H4 (cell line): ENCODE data around the gene TBCC. TPM values are rescaled to one million over a fixed set of nuclear protein-coding genes. Genes with fewer than 3 reads are reported as not detected.
A peak's percentile ranks its signal among the peaks of the same experiment; 100 is the strongest.

ENCODE experiments used
- DNase-seq: peaks from one replicate; pipeline ENCODE4 v3.0.0-alpha.2; 2015; ENCODE audit warnings: low spot score
- total RNA-seq: library from RNA; depleted of rRNA; stranded (reverse); fragments of >200 nt; shearing (Covaris generic); gene quantifications from 2 replicates; pipeline ENCODE4 v1.2.3, GENCODE V29; 2014

The TBCC gene
- total RNA-seq, 1 experiment from 2014 or later = 49.7 TPM

DNA sequence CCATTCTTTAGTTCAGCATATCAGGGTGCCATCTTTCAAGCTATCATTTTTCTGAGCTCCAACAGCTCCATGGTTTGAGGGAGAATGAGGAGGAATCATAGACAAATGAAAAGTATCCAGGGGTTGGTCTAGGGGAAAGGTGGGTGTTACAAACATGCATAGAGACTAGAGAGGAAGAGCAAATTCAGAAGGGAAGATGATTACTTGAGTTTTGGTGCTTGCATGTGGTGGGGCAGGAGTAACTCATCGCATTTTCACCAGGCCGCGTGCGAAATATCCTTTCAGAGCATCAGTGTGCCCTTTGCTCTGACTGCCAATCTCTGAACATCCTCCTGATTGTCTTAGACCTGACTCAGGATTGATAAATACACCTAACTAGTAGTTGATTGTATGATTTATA lies 28.3 kb upstream of the TBCC start:
- no peak for DNase-seq

DNA sequence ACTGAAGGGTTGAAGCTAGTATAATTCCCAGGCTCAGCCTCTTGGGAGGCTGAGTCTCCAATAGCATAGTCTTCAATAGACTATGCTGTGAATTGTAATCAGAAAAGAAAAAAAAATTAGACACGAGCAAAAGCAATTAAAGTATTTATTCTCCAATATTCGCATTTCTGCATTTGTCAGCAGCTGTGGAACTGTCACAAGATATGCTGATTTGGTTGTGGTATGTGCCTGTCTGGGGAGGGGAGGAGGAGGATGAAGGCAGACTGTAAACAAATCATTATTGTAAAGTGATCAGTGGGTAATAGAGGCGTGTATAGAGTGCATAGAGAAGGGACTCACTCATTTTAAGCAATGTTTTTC lies 25.8 kb upstream of the TBCC start:
- DNase-seq = no peak

DNA sequence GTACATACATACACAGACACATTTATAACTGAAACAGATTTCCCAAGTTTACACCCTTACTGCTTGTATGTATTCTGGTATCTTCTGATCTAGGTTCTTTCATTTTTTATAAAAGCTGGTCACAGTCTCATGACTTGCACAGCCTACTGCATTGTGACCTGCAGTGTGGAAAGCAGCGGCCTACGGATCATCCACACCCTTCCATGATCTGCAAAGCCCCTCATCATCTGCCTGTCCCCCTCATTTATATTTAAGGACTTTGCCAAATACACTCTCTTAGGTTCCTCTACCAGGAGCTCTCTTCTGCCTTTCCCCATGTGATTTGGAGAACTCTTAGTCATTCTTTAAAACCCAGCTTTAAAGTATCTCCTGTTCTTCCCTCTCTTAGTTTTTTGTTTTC lies 23.9 kb upstream of the TBCC start:
- DNase-seq = no peak

DNA sequence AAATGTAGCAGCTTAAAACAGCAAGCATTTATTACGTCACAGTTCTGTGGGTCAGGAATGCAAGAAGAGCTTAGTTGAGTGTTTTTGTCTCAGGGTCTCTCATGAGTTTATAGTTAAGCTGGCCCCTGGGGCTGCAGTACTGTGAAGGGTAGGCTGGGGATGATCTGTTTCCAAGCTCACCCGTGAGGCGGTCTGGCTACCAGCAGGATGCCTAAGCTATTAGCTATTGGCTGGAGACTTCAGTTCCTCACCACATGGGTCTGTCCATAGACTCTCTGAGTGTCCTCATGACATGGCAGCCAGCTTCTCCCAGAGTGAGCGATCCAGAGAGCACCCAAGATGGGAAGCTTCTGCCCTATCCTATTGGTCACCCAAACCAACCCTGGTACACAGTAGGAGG lies 23.1 kb upstream of the TBCC start:
- no peak for DNase-seq

DNA sequence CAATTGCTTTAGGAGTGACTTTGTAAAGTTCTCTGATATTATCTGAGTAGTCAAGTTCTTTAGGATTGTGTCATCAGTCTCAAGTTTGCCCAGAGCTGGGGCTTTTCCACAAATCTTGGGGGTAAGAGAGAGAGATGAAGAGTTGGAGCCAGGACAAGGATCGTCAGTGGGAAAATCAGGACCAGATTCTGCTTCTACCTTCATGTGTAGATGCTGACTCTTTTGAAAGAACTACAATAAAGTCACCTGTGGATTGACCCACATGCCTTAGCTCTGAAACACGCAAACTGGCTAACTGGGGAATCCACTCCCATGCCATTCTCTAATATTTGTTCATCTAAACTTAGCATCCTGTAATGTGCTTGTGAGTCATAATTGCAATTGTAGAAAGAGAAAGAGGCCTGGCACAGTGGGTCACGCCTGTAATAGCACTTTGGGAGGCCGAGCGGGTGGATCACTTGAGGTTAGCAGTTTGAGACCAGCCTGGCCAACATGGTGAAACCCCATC lies 20.3 kb upstream of the TBCC start:
- peak; percentile 58 for DNase-seq

DNA sequence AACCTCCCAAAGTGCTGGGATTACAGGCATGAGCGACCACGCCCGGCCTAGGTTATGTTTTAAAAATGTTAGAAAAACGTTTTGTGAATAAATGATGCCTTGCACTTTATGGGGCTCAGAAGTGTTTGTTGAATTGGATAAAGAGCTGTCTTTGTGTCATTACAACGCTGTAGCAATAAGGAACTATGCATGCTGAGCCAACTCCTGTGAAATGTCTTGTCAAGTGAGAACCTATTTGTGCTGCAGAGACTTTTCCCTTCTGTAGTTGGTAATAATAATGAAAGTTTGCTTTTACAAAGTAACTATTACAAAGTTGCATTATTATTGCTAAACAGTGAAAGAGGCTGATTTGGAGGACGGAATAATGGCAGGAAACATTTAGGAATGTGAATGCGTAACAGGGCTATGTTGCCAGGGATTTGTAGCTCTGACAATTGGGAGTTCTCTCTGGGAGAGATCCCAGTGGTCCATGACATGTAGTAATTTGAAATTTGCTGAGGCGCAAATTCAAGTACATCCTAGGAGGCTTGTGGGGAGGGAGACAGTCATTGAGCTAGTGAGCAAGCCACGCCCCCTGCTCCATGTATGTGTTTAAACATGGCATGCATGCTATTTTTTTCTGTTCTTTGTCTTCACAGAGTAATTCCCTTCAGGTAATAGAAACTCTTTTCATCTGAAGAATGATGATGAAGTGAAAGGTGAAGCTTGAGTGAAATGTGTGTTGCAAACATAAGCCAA lies 19.2 kb upstream of the TBCC start:
- no peak for DNase-seq

DNA sequence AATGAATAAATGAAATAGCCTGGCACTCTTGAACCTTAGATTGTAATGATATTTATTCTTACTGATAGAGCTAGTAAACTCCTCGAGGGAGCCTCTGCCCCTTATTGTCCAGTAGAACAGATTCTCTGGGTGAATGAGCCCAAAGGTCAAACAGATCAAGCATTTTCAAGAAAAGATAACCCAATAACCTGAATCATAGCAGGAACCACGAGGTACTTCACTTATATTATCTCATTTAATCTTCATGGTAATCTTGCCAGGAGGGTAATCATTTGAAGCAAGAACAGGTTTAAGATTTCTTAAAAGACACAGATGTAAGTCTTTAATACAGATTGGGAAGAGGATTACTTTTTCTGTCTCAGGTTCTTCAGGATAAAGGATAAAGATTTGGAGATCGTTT lies 17.0 kb upstream of the TBCC start:
- no peak for DNase-seq

DNA sequence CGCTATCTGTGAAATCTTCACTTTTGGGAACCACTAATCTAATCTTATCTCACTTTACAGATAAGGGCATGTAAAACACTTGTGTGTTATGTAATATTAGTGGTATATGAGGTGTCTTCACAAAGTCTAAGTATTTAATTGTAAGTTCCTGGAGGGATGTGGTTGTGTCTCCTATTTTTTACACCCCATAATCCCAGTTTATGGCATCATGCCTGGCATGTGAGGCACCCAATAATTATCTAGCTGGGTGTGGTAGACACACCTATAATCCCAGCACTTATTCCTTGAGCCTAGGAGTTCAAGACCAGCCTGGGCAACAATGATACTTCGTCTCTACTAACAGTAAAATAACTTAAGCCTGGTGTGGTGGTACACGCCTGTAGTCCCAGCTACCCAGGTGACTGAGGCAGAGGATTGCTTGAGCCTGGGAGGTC lies 16.5 kb upstream of the TBCC start:
- no peak for DNase-seq

DNA sequence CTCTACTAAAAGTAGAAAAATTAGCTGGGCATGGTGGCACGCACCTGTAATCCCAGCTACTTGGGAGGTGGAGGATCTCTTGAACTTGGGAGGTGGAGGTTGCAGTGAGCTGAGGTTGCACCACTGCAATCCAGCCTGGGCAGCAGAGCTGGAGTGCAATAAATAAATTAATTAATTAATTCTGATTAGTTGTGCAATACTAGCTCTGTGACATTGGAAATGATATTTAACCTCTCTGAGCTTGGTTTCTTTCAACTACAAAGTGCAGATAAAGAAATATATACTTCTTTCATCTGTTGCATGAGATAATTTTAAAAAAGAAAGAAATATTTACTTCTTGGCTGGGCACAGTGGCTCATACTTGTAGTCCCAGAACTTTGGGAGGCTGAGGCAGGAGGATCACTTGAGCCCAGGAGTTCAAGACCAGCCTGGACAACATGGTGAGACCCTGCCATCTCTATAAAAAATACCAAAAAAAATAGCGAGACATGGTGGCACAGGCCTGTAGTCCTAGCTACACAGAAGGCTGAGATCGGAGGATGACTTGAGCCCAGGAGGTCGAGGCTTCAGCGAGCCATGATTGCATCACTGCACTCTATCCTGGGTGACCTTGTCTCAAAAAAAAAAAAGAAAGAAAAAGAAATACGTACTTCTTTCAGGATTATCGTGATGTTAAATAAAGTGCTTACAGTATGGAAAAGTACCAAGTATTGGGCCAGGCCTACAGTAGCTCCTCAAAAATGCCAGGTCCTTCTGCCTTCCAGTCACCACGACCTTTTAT lies 15.6 kb upstream of the TBCC start:
- no peak for DNase-seq

DNA sequence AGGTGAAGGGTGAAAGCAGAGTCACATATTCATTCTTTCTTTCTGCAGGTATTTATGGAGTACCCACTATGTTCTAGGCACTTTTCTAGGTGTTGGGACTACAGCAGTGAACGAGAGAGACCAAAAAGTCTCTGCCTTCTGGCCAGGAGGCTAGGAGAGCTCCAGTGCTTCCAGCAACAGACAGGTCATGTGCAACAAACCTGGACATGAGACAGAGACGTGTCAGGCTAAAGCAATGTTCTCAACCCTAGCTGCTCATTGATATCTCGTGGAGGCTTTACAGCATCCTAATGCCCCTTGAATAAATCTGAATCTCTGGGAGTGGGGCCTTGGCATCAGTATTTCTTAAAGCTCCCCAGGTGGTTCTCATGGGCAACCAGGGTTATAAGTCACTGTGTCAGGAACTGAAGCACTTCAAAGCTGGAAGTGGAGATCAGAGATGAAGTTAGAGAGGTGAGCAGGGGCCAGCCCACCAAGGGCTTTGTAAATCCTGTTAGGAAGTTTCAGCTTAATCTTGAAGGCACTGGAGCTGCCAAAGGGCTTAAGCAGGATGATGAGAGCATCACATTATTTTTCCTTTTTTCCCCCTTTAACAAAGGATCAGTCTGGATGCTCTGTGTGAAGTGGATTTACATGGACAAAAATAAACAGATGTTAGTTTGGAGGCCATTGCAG lies 13.0 kb upstream of the TBCC start:
- no peak for DNase-seq

DNA sequence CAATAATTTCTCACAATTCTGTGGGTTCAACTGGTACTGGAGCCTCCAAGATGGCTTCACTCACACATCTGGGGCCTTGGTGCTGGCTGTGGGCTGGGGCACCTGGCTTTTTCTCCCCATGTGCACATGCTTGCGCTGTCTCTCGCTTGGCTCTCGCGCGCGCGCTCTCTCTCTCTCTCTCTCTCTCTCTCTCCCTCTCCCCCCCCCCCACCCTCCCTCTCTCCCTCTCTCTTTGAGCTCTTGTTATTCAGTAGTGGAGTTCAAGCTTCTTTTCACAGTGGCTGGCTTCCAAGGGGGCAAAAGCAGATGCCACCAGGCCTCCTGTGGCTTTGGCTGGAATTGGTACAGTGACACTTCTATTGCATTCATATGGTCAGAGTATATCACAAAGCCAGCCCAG lies 10.8 kb upstream of the TBCC start:
- no peak for DNase-seq

DNA sequence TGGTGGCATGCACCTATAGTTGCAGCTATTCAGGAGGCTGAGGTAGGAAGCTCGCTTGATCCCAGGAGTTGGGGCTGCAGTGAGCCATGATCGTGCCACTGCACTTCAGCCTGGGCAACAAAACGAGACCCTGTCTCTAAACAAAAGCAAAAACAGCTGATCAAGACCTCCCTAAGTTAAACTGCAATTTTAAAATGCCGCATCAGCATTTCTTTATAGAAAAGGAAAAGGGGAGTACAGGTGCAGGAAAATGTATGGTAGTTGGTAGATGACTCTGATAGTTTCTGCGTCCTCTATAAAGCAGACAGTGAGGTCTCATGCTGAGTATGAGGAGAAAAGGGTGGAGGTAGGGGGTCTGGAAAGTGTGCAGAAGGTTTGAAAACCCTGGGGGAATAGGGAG lies 8.9 kb upstream of the TBCC start:
- DNase-seq = no peak

DNA sequence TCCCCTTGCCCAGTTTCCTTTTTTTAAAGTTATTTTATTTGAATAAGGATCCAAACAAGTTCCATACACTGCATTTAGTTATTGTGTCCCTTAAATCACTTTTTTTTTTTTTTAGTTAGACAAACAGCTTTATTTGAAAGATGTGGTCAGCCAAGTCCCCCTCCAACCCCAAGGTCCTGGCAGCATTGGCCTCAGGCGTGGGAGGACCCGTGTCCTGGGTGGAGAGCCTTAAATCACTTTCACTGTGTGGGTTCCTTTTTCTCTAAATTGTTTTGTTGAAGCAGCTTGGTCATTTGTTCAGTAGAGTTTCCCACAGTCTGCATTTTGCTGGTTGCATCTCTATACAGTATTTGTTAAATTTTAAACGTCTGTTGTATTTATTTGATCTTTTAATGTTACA lies 5.2 kb upstream of the TBCC start:
- no peak for DNase-seq

DNA sequence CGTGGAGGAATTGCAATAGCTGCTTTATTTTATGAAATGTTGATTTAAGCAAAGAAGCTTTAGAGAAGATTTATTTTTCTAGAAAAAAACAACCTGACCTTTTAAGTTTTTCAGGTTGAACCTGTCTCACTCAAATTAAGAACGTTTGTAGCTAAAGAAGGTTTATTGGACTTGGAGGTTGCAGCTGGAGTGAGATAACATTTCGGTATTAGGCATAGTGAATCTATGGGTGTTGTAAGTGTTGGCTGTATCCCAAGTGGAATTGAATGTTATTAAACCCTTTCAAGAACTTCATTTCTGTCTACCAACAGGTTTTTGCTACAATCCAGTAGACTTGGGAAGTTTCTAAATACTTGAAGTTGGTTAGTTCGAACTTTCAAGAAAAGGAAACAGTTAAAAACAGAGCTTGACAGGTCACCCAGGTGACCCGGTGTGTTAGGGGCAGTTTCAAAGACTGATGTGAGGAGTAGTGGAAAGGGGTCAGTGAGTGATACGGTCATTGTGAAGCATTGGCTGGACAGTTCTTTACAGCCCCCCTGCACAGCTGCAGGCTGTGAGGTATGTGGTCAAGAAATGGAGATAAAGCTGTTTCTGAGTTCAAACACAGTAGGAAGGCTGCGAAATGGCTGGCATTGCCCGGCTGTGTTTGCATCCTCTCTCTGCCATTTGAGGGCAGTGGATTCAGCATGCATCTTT lies 2.4 kb upstream of the TBCC start:
- DNase-seq = no peak

DNA sequence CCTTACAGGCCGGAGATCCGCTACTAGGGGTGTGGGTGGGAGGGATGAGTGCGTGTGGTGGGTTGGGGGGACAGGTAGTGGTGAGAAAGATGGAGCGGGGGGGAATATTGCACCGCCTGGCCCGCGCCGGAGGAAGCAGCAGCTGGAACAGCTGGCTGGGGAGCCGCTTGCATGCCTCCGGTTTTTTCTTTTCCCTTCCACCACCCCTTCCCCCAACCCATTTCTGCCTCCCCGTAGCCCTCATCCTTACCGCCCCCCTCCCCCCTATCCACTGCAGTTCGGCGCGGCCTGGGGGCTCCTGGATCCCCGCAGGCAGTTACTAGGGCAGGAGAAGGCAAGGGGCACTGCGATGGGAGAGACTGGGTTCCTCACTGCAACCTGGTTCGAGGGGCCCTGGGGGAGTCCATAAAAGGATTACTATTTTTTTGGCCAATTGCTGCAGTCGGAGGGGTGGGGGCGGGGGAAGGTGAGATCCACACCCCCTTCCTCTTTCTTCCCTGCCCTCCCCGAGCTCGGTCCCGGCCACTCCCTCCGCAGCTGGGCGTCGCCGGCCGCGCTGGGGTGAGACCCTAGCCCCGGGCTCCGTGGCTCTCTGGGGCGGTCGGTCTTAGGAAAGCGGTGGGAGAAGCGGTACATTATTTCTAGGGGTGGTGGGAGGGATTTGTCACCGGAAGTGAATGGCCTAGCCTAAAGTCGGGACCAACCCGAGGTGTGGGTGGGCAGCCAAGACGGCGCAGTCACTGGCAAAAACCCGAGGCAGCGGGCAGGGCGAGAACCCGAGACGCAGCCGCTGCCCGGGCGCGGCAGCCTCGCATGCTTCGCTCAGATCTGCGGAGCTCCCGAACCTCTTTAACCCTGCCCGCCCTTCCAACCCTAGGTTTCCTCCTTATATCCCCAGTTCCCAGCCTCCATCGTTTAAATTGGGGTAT lies 824 bp upstream of the TBCC start:
- peak; percentile 95 for DNase-seq

DNA sequence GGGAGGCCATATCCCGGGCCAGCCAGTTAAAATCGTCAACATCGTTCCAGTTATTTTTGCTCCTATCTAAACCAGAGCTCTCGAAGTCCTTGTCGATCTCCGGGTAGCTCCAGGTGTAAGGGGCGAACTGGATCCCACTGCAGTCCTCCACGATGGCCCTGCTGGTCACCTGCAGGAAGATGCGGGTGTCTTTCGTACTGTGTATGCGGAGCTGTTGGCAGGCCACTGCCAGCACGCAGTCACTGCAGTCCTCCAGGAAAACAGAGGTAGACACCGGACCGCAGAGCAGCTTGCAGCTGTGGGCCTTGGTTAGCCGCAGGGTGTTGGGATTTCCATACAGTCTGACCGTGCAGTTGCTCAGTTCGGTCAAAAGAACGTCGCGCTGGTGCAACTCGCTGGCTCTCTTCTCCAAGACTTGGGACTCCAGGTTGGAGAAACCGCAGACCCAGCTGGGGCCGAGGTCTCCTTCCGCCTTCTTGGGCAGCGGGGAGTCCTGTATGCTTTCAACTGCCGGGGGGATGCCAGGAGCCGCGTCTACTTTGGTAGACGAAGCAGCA lies 742 bp downstream of the TBCC start:
- DNase-seq = no peak

DNA sequence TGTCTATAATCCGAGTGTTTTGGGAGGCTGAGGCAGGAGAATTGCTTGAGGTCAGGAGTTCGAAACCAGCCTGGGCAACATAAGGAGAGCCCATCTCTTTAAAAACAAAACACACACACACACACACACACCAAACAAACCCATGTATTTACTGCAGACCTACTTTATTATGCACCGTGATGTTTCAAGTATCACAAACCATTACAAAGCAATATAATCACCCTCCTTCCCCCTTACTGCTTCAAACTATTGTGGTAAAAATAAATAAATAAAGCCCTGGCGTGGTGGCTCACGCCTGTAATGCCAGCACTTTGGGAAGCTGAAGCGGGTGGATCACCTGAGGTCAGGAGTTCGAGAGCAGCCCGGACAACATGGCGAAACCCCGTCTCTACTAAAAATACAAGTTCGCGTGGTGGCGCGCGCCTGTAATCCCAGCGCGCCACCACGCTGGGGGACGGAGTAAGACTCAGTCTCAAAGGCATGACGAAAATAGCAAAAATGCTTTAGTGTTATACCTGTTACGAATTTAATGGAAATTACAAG lies 1.5 kb downstream of the TBCC start:
- DNase-seq = no peak

DNA sequence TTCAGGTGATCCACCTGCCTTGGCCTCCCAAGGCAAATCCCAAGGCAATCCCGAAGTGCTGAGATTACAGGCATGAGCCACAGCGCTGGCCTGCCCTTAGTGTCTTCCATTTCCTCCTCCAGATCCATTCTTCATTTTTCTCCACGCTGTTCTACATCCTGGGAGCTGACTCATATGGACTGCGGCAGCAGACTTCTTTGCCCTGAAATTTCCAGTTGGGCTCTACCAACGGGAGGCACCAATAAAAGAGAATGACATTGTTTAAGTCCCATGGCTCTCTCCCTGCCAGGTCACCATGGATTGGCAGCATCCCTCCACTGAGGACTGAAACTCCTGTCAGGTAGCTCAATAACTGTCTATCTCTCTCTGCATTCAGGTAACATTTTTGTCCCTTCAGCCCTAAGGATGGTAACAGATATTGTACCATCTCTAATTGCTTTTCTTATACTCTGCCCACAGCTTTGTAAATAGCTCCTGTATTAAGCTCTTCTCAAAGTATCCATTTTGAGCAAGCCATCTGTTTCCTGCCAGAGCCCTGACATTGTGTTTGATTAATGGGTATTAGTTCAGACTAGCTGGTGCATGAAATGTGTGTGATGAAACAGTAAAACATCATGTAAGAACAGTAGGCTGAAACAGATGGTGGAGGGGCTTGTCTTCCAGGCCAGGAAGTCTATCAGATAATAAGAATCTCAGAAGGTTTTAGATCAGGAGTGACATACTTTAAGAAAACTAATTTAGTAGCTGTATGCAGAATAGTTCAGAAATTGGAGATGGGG lies 3.6 kb downstream of the TBCC start:
- DNase-seq = no peak

DNA sequence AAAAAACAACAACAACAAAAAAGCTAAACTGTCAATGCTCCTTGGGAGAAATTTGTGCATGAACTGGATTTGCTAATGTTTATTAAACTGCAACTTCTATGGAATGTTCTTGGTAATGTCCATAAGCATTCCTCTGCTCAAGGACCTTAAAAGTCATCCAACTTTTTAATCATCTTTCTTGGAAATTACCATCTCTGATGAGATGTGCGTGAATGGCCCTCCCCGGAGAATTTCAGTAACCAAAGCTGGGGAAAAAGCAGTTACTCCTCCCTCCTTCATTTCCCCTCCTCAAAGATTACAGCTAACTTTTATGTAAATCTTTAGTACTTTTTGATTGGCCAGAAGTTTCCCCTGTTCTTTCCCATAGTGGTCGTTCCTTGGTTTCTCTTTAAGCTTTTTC lies 5.2 kb downstream of the TBCC start:
- DNase-seq = no peak

DNA sequence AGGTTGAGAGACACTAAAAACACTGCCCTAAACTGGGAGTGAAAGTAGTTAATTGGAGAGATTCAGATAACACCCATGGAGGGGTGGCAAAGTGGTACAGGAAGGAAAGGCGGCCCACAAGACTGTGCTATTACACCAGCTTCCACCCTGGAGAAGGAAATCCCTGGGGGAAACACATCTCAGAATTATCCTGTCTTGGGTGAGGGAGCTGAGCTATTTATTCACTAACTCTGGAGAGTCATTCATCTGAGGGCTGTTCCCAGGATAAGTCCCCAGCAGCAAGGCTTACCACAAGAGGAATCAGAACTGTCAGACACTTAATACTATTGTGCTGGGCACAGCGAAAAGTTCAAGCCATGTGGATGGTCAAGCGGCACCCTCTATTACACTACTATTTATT lies 9.9 kb downstream of the TBCC start:
- no peak for DNase-seq
